Activated T-cell treated with anti-CD3 and anti-CD28 coated beads, Interleukin-2, amount 50 U/mL, for 48 hours (primary cell): Measurements from ENCODE around the gene L1CAM.

Experiments used
- DNase-seq, 2 experiments: peaks; one replicate each; pipeline ENCODE4 v3.0.0-alpha.2; 2020

The L1CAM gene

GRCh38 chrX:153922932-153923857, 37.2 kb upstream of the L1CAM start:
- DNase-seq = peak; percentile 36 to 41

- DNase-seq = no peak
Measured at GRCh38 chrX:153921511-153922446, 35.8 kb upstream of the L1CAM start.

- no peak for DNase-seq
Measured at GRCh38 chrX:153921070-153921469, 35.1 kb upstream of the L1CAM start.

- no peak for DNase-seq
Measured at GRCh38 chrX:153920546-153920945, 34.6 kb upstream of the L1CAM start.

GRCh38 chrX:153919281-153919680, 33.3 kb upstream of the L1CAM start:
- no peak for DNase-seq

- DNase-seq = no peak
Measured at GRCh38 chrX:153917869-153918268, 31.9 kb upstream of the L1CAM start.

GRCh38 chrX:153913701-153914100, 27.7 kb upstream of the L1CAM start:
- no peak for DNase-seq

- DNase-seq = no peak
Measured at GRCh38 chrX:153913211-153913610, 27.2 kb upstream of the L1CAM start.

GRCh38 chrX:153911798-153912197, 25.8 kb upstream of the L1CAM start:
- no peak for DNase-seq

GRCh38 chrX:153910446-153910845, 24.5 kb upstream of the L1CAM start:
- DNase-seq = no peak

- no peak for DNase-seq
Measured at GRCh38 chrX:153909980-153910360, 24.0 kb upstream of the L1CAM start.

- peak in 1 of 2 experiments; percentile 42 for DNase-seq
Measured at GRCh38 chrX:153909024-153909979, 23.3 kb upstream of the L1CAM start.

- DNase-seq = no peak
Measured at GRCh38 chrX:153908219-153908860, 22.4 kb upstream of the L1CAM start.

- DNase-seq = no peak
Measured at GRCh38 chrX:153907456-153907855, 21.5 kb upstream of the L1CAM start.

GRCh38 chrX:153906126-153906917, 20.3 kb upstream of the L1CAM start:
- DNase-seq = no peak

GRCh38 chrX:153905481-153906095, 19.6 kb upstream of the L1CAM start:
- no peak for DNase-seq

GRCh38 chrX:153903991-153904957, 18.3 kb upstream of the L1CAM start, which contains the start of gene AVPR2:
TSS of gene AVPR2 (plus strand) at chrX:153904673. CDS start at chrX:153905146, 473 bp downstream.
- no peak for DNase-seq

GRCh38 chrX:153903238-153903980, 17.4 kb upstream of the L1CAM start:
- DNase-seq = no peak
